ENCODE measurements around the gene SNAPC4.

Gene SNAPC4

GRCh38 chr9:136374183-136374575, 25.8 kb downstream of the SNAPC4 start:
- FAIRE-seq (no peak), DNase-seq (ENCODE audit: insufficient read length, low spot score) (no peak)

GRCh38 chr9:136373300-136374182, 26.4 kb downstream of the SNAPC4 start, which contains the start of gene CARD9:
TSS of gene CARD9 (minus strand) at chr9:136373669. CDS start at chr9:136372078, 1,591 bp downstream.
- no peak for DNase-seq (ENCODE audit: insufficient read length, low spot score)

GRCh38 chr9:136372561-136373299, 27.2 kb downstream of the SNAPC4 start:
- no peak for FAIRE-seq
- peak; percentile 34 for DNase-seq (ENCODE audit: insufficient read length, low spot score)

More at GRCh38 chr9:136373300-136374182, 26.4 kb downstream of the SNAPC4 start, which contains the start of gene CARD9:
- FAIRE-seq = no peak

GRCh38 chr9:136372006-136372405, 28.0 kb downstream of the SNAPC4 start:
- FAIRE-seq (no peak), DNase-seq (ENCODE audit: insufficient read length, low spot score) (no peak)

GRCh38 chr9:136371533-136371880, 28.5 kb downstream of the SNAPC4 start:
- DNase-seq (ENCODE audit: insufficient read length, low spot score) (no peak), FAIRE-seq (no peak)

- DNase-seq (ENCODE audit: insufficient read length, low spot score) = no peak
- no peak for FAIRE-seq
Measured at GRCh38 chr9:136370687-136371532, 29.1 kb downstream of the SNAPC4 start.

- DNase-seq (ENCODE audit: insufficient read length, low spot score) (no peak), FAIRE-seq (no peak)
Measured at GRCh38 chr9:136370037-136370436, 29.9 kb downstream of the SNAPC4 start.

GRCh38 chr9:136368190-136368589, 31.8 kb downstream of the SNAPC4 start:
- FAIRE-seq (no peak), DNase-seq (ENCODE audit: insufficient read length, low spot score) (no peak)

GRCh38 chr9:136367296-136368145, 32.4 kb downstream of the SNAPC4 start:
- FAIRE-seq (no peak), DNase-seq (ENCODE audit: insufficient read length, low spot score) (no peak)

GRCh38 chr9:136366826-136367225, 33.1 kb downstream of the SNAPC4 start:
- FAIRE-seq (no peak), DNase-seq (ENCODE audit: insufficient read length, low spot score) (no peak)

- DNase-seq (ENCODE audit: insufficient read length, low spot score) (no peak), FAIRE-seq (no peak)
Measured at GRCh38 chr9:136365775-136366222, 34.2 kb downstream of the SNAPC4 start.

GRCh38 chr9:136364942-136365774, 34.8 kb downstream of the SNAPC4 start:
- DNase-seq (ENCODE audit: insufficient read length, low spot score) = no peak
- FAIRE-seq = no peak

GRCh38 chr9:136363949-136364748, 35.8 kb downstream of the SNAPC4 start:
- peak; percentile 16 for FAIRE-seq
- no peak for DNase-seq (ENCODE audit: insufficient read length, low spot score)

GRCh38 chr9:136363106-136363948, 36.6 kb downstream of the SNAPC4 start, which contains the start of gene DNLZ:
TSS of gene DNLZ (minus strand) at chr9:136363744. CDS start at chr9:136363714, 30 bp downstream.
- FAIRE-seq = peak; percentile 79
- DNase-seq (ENCODE audit: insufficient read length, low spot score) = peak; percentile 90

GRCh38 chr9:136362450-136362784, 37.6 kb downstream of the SNAPC4 start:
- DNase-seq (ENCODE audit: insufficient read length, low spot score) = no peak
- no peak for FAIRE-seq

- no peak for FAIRE-seq
- no peak for DNase-seq (ENCODE audit: insufficient read length, low spot score)
Measured at GRCh38 chr9:136361754-136362449, 38.1 kb downstream of the SNAPC4 start.
